Activated CD4-positive, CD25-positive, alpha-beta regulatory T cell treated with anti-CD3 and anti-CD28 coated beads, Interleukin-2, amount 50 U/mL, for 72 hours (primary cell): Measurements from ENCODE around the gene CHCHD2.
"Not testable (repeated sequence)": the region's sequence is repeated elsewhere in the genome, so short reads cannot be mapped to it uniquely, and the experiment has no call there.

Experiments used
- DNase-seq: peaks from one replicate; pipeline ENCODE4 v3.0.0; 2021

CHCHD2 gene, protein sequence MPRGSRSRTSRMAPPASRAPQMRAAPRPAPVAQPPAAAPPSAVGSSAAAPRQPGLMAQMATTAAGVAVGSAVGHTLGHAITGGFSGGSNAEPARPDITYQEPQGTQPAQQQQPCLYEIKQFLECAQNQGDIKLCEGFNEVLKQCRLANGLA

DNA sequence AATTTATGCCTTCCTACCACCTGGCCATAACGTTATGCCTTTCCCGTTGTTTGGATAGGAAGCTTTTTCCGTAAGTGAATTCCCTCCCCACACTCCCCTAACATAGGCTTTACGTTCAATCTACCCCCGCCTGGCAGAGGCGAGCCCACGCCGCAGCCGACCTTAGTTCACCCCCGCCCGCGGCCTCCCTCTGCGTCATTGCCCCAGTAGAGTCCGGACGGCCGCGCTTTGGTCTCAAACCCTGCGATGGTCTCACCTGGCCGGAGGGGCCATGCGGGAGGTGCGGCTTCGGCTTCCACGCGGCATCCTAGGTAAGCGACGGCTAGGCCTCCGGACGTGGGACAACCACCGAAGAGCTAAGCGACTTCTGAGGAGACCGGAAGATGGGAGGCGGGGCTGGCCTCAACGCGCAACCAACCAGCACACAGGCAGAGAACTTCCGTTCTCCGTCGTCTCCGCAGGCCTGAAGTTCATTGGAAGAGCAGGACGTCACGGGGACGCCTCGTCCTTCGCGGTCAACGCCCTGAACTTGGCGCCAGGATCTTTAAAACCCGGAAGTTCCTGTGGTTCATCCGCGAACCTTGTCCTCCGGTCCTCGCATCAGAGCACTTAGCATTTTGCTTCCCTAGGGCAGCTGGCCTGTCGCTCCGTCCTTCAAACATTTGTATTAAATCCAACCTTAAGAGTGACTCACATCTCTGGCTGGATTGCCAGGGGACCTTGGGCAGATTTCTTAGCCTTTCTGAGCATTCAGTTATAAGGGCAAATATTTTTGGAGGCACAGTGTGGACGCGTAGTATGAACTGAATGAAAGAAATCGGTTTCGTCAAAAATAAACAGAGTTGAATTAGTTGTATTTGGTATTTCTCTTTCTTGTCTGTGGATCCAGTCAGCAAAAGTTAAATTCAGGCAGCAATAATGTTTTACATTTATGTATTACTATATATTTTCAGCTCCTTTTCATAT, at the start of gene CHCHD2:
TSS of gene CHCHD2 (minus strand) at position 369 of the 966 bp plus-strand sequence. CDS start at position 306, 63 bp downstream.
- DNase-seq: peak; percentile 85

DNA sequence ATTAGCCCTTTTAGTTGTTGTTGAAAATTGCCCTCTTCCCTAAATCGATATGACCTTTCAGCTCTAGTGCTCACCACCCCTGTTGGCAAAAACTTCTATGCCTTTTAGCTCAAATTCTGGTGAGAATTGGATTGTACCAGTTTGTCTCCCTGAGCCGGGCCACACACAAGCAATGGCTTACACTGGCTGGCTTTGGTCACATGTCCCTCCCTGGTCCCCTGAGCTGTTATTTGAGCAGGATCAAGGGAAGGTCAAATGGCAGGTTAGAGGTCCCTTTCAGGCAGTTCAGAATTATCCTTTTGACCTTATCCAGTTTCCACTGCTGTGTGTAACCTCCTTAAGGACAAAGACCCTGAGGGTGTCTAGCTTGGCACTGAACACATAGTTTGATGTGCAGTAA, 24.8 kb upstream of the CHCHD2 start:
- DNase-seq: not testable (repeated sequence)

DNA sequence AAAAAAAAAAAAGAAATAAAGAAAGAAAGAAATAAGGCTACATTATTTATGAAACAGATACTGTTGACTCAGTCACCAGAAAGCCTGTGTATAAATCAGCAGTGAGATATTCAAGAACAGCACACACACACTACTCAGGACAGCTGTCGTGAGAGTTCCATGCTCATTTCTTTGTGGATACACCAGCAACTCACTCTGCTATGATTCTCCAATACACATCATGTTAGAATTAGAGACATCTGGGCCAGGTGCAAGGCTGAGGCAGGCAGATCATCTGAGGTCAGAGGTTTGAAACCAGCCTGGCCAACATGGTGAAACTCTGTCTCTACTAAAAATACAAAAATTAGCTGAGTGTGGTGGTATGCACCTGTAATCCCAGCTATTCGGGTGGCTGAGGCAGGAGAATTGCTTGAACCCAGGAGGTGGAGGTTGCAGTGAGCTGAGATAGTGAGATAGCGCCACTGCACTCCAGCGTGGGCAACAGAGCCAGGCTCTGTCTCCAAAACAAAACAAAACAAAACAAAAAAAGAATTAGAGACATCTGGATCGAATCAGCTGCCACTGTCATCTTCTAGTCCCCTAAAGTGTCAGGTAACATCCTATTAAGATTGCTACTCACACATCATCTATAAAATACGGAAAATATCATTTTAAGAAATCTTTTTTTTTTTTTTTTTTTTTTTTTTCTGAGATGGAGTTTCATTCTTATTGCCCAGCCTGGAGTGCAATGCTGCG, 21.1 kb upstream of the CHCHD2 start:
- no peak for DNase-seq

DNA sequence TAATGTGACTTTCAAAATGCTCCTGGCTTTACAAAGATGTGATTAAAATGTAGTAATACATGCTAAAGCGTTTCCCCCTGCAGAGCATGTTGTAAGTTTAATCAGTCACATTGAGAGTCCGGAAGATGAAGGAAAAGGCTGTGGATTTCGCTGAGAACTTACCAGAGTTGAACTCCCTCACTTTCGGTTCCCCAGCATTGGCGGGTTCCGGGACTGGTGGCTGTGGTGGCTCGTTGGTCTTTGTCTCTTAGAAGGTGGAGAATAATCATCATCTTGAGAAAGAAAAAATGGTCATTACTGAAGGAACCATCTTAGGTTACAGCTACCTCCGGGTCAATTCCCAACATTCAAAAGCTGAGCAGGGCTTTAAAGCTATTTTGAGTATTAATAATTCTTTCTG, 19.6 kb upstream of the CHCHD2 start:
- DNase-seq: no peak

DNA sequence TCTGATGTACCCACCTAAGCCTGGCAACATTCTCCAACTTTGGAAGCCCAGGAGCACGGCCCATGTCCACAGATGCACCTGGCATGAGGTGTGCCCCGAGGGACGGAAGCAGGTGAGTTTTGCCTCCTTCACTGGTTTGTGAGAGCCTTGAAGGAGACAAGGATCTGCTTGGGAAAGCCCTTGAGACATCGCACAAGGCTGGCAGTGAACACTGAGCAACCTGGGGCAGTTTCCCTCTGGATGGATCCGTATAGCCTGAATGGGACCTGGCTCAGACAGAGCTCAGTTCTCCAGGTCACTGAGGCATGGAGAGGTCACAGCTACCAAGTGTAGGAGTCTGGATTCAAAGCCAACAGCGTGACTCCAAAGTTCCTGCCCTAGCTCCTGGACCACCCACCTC, 18.7 kb upstream of the CHCHD2 start:
- DNase-seq: no peak

DNA sequence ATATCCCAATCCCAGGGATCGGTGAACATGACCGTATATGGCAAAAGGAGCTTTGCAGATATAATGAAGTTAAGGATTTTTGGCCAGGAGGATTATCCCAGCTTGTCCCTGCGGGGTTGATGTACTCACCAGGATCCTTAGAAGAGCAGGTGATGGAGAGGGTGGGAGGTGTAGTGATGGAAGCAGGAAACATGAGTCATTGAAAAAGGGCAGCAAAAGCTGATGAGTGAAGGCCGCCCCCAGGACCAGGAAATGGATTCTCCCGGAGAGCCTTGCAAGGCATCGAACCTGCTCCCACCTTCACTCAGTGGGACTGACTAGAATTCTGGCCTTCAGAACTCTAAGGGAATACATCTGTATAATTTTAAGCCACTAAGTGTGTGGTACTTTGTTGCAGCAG, 15.2 kb upstream of the CHCHD2 start:
- DNase-seq: no peak

DNA sequence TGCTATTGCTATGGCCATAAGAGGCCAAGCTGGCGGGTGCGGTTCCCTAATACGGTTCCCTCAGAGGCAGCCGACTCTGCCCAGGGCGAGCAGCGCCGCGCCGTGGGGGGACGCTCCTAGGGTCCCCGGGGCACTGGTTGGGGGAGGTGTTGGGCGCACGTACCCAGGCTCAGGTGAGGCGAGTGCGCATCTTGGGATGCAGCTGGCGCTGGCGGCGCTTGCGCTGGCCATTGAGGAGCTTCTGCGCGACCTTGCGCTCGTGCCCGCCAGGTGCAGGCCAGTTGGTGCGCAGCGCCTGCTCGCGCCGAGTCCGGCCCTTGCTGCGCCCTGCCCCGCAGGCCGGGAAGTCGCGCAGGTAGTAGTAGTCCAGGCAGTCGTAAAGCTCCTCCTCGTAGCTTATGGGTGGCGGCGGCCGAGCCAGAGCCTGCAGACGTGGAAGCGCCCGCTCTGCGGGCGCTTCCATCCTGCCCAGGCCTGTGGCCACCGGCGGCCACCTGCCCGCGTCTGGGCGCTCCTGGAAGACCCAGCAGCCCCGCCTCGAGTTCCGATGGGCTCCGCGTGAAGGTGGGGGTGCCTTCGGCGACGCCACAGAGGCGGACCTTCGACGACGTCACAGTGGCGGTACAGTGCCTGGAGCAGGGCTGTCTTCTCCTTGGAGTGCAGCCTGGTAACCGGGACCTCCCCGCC, 9.7 kb upstream of the CHCHD2 start, which contains the start of gene NUPR2:
TSS of gene NUPR2 (minus strand) at position 566 of the 687 bp plus-strand sequence. CDS start at position 463, 103 bp downstream.
- no peak for DNase-seq

DNA sequence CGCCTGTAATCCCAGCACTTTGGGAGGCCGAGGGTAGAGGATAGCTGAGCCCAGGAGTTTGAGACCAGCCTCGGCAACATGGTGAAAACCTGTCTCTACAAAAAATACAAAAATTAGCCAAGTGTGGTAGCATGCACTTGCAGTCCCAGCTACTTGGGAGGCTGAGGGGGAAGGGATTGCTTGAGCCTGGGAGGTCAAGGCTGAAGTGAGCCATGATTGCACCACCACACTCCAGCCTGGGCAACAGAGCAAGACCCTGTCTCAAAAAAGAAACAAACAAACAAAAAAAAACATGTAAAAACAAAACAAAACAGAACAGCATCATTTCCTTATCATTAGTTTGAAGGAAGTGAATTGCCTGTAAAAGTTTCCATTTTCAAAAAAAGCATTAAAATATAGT, 6.0 kb upstream of the CHCHD2 start:
- not testable (repeated sequence) for DNase-seq

DNA sequence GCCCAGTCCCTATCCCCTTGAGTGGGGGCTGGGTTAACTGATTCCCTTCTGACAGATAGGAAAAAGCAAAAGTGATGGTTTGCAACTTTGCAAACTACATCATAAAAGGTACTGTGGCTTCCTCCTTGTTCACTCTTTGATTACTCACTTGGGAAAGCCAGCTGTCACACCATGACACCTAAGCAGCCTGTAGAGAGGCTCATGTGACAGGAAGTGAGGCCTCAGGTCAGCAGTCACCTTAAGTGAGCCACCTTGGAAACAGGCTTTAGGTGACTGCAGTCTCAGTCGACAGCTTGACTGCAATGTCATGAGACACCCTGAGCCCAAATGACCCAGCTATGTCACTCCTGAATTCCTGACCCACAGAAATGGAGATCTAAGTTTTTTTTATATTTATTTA, 4.3 kb upstream of the CHCHD2 start:
- DNase-seq: no peak

DNA sequence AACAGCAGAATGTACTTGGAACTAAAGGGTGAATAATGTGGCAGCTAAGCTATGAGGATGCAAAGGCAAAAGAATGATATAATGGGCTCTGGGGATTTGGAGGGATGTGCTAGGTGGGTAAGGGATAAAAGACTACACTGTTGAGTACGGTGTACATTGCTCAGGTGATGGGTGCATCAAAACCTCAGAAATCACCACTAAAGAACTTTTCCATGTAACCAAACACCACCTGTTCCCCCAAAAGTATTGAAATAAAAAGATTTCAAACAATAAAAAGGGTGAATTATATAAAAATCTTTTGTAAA, 1.6 kb upstream of the CHCHD2 start:
- no peak for DNase-seq

DNA sequence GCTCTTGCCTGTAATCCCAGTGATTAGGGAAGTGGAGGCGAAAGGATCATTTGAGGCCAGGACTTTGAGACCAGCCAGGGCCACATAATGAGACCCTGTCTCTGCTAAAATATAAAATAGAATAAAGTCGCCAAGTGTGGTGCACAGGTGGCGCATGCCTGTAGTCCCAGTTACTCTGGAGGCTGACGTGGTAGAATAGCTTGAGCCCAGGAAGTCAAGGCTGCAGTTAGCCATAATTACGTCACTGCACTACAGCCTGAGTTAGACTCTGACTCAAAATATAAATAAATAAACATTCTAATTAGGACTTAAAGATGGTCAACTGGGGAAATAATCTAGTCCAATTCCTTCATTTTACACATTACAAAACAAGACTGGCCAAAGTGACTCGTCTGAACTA, 768 bp downstream of the CHCHD2 start:
- DNase-seq: no peak

DNA sequence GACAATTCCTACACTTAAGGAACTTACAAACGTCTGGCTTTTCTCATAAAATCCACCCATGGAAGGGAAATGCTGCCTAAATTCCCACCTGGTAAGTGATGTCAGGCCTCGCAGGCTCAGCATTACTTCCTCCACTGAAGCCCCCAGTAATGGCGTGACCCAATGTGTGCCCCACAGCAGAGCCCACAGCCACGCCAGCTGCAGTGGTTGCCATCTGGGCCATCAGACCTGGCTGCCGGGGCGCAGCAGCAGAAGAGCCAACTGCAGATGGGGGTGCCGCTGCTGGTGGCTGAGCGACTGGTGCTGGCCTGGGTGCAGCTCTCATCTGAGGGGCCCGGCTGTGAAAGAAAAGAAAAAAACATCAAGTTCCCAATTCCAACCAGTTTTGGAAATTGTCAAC, 2.1 kb downstream of the CHCHD2 start:
- DNase-seq: not testable (repeated sequence)

DNA sequence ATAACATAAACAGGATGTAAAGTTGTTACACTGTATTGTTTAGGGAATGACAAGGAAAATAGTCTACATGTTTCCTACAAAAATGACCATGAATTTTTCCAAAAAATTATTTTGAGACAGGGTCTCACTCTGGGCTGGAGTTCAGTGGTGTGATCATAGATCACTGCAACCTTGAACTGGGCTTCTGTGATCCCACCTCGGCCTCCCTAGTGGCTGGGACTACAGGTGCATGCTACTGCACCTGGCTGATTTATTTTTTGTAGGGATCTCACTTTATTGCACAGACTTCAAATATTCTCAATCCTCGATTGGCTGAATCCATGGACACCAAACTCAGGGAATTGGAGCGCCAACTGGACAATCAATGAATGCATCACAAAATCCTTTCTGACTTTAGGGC, 6.6 kb downstream of the CHCHD2 start:
- no peak for DNase-seq

DNA sequence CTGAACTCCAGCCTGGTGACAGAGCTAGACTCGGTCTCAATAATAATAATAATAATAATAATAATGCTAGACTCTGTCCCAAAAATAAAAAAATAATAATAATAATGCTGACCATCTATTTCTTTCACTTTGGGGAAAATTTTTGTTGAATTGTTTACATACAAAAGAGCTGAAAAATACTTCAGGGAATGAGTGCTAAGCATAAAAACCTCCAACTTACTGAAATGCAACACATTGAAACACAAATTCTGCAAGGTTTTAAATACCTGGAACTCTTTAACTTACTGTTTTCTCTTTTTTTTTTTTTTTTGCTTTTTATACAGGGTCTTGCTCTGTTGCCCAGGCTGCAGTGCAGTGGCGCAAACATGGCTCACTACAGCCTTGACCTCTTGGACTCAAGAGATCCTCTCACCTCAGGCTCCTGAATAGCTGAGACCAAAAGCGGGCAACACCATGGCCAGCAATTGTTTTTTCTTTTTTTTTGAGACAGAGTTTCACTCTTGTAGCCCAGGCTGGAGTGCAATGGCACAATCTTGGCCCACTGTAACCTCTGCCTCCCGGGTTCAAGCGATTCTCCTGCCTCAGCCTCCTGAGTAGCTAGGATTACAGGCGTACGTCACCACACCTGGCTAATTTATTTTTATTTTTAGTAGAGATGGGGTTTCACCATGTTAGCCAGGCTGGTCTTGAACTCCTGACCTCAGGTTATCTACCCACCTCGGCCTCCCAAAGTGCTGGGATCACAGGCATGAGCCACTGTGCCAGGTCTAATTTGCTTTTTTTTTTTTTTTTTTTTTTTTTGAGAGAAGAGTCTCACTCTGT, 7.9 kb downstream of the CHCHD2 start:
- not testable (repeated sequence) for DNase-seq

DNA sequence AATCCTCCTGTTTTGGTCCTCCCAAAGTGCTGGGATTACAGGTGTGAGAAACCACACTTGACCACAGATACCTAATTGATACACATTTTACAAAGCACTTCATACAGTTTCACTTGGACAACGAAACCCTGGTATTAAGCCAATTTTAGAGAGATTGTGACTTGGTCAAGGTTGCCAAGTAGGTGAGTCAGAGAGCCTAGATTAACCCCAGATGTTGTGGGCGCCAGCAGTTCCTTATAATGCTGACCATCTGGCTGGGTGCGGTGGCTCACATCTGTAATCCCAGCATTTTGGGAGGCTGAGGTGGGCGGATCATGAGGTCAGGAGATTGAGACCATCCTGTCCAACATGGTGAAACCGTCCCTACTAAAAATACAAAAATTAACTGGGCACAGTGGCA, 8.6 kb downstream of the CHCHD2 start:
- no peak for DNase-seq

DNA sequence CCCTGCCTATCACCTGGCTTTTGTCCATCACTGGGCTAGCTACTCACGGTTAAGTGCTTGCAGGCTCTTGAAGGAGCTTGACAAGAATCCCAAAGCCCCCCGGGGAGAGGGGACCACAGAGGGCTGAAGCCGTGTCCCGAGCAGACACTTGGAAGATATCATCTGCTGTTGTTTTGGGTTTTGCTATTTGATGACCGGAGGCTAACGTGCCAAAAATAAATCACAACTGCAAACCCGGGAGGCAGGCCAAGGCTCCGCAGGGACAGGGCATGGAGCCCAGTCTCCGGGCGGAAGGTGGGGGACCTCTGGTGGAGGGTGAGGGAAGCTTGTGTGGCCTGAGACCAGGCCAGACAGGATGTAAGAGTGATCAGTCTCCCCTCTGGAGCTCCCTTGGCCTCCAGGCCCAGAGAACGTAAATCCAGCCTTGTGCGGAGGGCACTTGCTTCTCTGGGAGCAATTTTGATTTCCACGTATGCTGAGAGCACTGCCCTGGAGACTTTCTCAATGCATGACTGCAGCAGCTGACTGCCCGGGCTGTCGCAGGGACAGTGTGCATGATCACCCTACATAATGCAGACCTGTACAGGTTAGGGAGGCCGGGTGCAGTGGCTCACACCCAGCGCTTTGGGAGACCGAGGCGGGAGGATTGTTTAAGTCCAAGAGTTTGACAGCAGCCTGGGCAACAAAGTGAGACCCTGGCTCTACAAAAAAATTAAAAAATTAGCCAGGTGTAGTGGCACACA, 13.3 kb downstream of the CHCHD2 start, which contains the start of gene PHKG1:
TSS of gene PHKG1 (minus strand) at position 164 of the 743 bp plus-strand sequence. CDS start 4,011 bp downstream, outside the sequence.
- DNase-seq: no peak

DNA sequence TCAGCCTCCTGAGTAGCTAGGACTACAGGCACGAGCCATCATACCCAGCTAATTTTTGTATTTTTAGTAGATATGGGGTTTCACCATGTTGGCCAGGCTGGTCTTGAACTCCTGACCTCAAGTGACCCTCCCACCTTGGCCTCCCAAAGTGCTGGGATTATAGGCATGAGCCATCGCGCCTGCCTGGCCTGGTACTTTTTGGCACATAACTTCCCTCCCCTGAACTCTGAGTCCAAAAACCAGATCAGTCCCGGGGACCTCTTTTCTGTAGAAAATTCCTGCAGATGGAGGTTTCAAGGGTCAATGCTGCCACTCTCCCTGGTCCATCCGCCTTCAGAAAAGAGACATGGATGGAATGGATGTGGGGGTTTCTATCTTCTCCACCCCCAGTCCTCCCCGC, 13.9 kb downstream of the CHCHD2 start:
- not testable (repeated sequence) for DNase-seq

DNA sequence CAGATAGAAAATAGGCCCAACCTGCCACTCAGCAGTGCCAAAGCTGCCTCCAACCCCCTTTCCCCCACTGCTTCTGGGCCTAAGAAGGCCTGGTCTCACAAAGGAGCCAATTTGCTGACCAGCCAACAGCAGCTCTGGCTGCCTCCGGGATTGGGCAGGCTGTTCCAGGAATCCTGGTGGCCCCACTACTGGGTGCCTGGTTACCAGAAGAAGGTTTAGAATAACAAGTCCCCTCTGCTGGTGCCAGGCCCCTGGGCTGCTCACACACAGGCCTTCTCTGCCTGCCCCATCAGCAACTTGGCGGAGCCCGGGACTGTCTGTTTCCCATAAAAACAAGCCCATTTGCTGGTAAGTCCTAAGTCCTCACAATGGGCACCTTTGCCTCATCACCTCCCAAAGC, 14.7 kb downstream of the CHCHD2 start:
- DNase-seq: no peak

DNA sequence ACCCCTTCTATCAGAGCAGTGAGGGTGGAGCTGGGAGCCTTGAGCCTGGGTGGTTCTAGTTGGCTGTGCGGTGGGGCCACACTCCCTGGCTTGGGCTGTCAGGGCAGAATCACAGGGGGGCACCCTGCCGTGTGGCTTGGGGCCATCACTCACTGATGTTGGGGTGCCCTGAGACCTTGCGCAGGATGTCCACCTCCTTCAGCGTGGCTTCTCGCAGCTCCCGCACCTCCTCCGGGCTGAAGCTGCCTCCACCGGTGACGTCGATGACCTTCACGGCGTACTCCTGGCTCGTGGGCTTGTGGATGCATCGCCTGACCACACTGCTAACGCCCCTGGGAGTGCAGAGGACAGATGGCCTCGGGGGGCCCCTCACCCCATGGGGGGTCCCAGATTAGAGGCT, 18.8 kb downstream of the CHCHD2 start:
- no peak for DNase-seq

DNA sequence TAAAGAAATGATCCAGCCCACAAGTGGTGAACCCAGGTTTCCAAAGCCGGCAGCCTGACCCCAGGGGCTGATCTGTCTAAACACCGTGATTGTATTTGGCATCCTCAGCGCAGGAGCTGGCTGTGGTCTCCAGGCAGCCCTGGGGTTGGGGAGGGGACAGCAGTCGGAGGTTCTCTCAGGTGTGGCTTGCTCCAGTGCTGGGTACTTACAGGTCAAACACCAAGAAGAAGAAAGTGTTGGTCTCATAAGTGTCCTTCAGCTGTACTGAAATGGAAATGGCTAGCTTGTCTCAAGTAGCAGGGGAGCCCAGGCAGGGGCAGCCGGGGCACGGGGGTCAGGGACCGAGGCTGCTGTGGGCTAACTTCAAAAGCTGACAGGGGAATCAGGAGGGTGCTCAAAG, 19.5 kb downstream of the CHCHD2 start:
- no peak for DNase-seq

DNA sequence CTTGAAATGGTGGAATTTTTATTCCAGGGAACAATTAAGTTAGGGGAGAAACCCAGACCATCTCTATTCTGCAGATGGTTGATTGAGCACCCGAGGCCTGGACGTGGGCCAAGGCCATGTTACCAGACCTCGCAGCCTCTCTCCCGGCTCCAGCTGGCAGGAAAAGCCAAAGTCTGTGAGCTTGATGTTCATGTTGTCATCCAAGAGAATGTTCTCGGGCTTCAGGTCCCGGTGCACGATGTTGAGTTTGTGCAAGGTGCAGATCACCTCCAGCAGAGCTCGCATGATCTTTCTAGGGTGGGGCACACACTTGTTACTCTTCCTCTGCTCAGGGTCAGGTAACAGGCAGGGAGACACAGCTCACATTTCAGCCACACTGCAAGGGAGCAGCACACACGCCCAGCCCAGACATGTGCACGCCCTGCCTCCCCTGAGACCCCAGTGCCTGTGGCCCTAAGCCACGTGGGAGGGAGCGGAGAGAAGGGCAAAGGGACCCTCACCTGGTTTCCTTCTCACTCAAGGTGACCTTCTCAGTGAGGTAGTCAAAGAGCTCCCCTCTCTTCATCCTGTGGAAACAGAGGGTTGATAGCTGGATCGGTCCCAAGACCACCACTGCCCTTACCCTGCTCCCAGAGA, 23.0 kb downstream of the CHCHD2 start:
- DNase-seq: no peak
